HG02642 (cell line): ENCODE results near the gene RAMP2.
"Not testable (repeated sequence)": the region's sequence is repeated elsewhere in the genome, so short reads cannot be mapped to it uniquely, and the experiment has no call there.

ENCODE experiments used
- ATAC-seq: cut with Tn5 transposase; IDR thresholded peaks from one replicate; pipeline ENCODE4 v1.9.1; 2021; ENCODE audit warnings: mild to moderate bottlenecking; ENCODE audit not compliant: unreplicated experiment, poor library complexity

The RAMP2 gene

GRCh38 chr17:42760652-42761581 lies at the start of gene RAMP2:
RAMP2 (plus strand) TSS chr17:42761227; CDS start chr17:42761262, 35 bp downstream.
- no peak for ATAC-seq

GRCh38 chr17:42720996-42721583 lies 39.9 kb upstream of the RAMP2 start:
- ATAC-seq = no peak

GRCh38 chr17:42723636-42724035 lies 37.4 kb upstream of the RAMP2 start:
- no peak for ATAC-seq

GRCh38 chr17:42725143-42725542 lies 35.9 kb upstream of the RAMP2 start:
- ATAC-seq = no peak

- ATAC-seq = no peak
These were observed 20.3 kb upstream of the RAMP2 start for GRCh38 chr17:42740699-42741098.

- ATAC-seq = not testable (repeated sequence)
These were observed 18.1 kb upstream of the RAMP2 start for GRCh38 chr17:42742916-42743315.

- no peak for ATAC-seq
These were observed 17.3 kb upstream of the RAMP2 start for GRCh38 chr17:42743595-42744282.

- peak; percentile 60 for ATAC-seq
These were observed 16.7 kb upstream of the RAMP2 start for GRCh38 chr17:42744283-42744805.

- ATAC-seq = peak; percentile 89
These were observed 16.0 kb upstream of the RAMP2 start, which contains the start of gene EZH1 for GRCh38 chr17:42744806-42745617. EZH1 (minus strand) TSS chr17:42745040; CDS start chr17:42728941, 16,099 bp downstream.

GRCh38 chr17:42748202-42748907 lies 12.7 kb upstream of the RAMP2 start:
- ATAC-seq = no peak

GRCh38 chr17:42748908-42749798 lies 11.9 kb upstream of the RAMP2 start:
- no peak for ATAC-seq

- no peak for ATAC-seq
These were observed 10.2 kb upstream of the RAMP2 start for GRCh38 chr17:42750739-42751344.

GRCh38 chr17:42751628-42752027 lies 9.4 kb upstream of the RAMP2 start:
- no peak for ATAC-seq

GRCh38 chr17:42754782-42755181 lies 6.2 kb upstream of the RAMP2 start:
- no peak for ATAC-seq

GRCh38 chr17:42759982-42760651 lies 910 bp upstream of the RAMP2 start:
- ATAC-seq = no peak

GRCh38 chr17:42761638-42762037 lies 611 bp downstream of the RAMP2 start:
- no peak for ATAC-seq

GRCh38 chr17:42766124-42766523 lies 5.1 kb downstream of the RAMP2 start:
- no peak for ATAC-seq
